Measurements from ENCODE around the gene ADGRL3.

DNA sequence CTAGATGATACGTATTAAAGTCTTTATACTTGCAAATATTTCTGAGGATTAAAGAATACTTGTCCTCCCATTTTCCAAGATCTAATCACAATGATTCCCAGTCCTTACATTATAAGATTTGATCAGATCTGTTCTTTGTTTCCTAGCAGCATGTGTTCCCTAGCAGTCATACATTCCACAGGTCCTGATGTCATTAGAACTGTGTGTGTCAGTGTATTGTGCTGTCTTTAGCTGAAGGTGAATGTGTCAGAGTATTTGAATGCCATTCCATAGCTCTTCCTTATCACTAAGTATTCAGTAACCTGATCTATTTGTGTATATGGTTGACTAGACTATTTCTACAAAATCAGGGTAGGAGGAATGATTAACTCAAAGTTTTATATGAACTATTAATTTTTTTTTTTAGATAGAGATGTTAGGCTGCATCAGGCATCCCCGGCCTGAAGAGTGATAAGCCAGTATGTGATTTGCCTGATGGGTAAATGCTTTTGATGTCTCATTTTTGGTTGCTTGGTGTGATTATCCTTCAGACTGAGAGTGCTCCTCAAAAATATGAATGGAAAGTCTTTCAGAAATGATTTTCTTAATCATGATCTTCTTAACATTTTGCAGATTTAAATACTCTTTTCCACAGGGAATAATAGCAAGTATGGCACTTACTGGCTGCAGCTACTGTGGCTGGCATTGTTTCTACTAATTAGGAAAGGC, 4.4 kb downstream of the ADGRL3 start:
- no peak for TF ChIP-seq EZH2 (IDR thresholded peaks at IDR 0.05; ENCODE audit: insufficient read depth, low read length)
- TF ChIP-seq, protein P1, sequence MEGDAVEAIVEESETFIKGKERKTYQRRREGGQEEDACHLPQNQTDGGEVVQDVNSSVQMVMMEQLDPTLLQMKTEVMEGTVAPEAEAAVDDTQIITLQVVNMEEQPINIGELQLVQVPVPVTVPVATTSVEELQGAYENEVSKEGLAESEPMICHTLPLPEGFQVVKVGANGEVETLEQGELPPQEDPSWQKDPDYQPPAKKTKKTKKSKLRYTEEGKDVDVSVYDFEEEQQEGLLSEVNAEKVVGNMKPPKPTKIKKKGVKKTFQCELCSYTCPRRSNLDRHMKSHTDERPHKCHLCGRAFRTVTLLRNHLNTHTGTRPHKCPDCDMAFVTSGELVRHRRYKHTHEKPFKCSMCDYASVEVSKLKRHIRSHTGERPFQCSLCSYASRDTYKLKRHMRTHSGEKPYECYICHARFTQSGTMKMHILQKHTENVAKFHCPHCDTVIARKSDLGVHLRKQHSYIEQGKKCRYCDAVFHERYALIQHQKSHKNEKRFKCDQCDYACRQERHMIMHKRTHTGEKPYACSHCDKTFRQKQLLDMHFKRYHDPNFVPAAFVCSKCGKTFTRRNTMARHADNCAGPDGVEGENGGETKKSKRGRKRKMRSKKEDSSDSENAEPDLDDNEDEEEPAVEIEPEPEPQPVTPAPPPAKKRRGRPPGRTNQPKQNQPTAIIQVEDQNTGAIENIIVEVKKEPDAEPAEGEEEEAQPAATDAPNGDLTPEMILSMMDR (IDR thresholded peaks at IDR 0.05; ENCODE audit: insufficient read depth, low read depth, low read length), result no peak
